Measurements from ENCODE around the gene BOK. TPM values are rescaled to one million over a fixed set of nuclear protein-coding genes. Genes with fewer than 3 reads are reported as not detected.
A peak's percentile ranks its signal among the peaks of the same experiment; 100 is the strongest.

The BOK gene
- total RNA-seq, 1 experiment from 2014 or later, result not detected

- H3K9me3 ChIP-seq (ENCODE audit: low read length), result peaks cover 8% of the 10 kb centered on the region; the same call in 1 of the 2 replicates
- no peak overlapping the region for H3K4me2 ChIP-seq (ENCODE audit: low read depth, low read length, poor library complexity, severe bottlenecking)
- H3K9ac ChIP-seq (ENCODE audit: low read length), result no peak overlapping the region
- H4K20me1 ChIP-seq (ENCODE audit: insufficient read depth, low read depth, low read length), result no peaks in the 10 kb centered on the region
- no peaks in the 10 kb centered on the region for H3K79me2 ChIP-seq (ENCODE audit: low read length)
- no peaks in the 10 kb centered on the region for H3K9me2 ChIP-seq (replicated peaks; ENCODE audit: insufficient read depth, low read length)
- H3K27ac ChIP-seq (ENCODE audit: low read length), result no peak overlapping the region
- no peak overlapping the region for H2AFZ ChIP-seq (ENCODE audit: low read length)
- H3K36me3 ChIP-seq (ENCODE audit: insufficient read depth, low read length), result peaks cover 32% of the 10 kb centered on the region
- no peak for DNase-seq
- no peaks in the 10 kb centered on the region for H3K4me1 ChIP-seq (ENCODE audit: low read length)
- H3K4me3 ChIP-seq (ENCODE audit: low read length), result no peak overlapping the region
- no peaks in the 10 kb centered on the region for H3K27me3 ChIP-seq (ENCODE audit: low read length)
These were observed 33.7 kb downstream of the BOK start for GRCh38 chr2:241592126-241592845.

GRCh38 chr2:241593271-241593670 is 34.7 kb downstream of the BOK start:
- Histone ChIP-seq H3K9ac (ENCODE audit: low read length) (no peak overlapping the region), H3K36me3 (ENCODE audit: insufficient read depth, low read length) (peaks cover 29% of the 10 kb centered on the region), H3K4me1 (ENCODE audit: low read length) (no peaks in the 10 kb centered on the region), H2AFZ (ENCODE audit: low read length) (no peak overlapping the region), H4K20me1 (ENCODE audit: insufficient read depth, low read depth, low read length) (no peaks in the 10 kb centered on the region), H3K9me3 (ENCODE audit: low read length) (peaks cover 6% of the 10 kb centered on the region; the same call in 1 of the 2 replicates), H3K9me2 (replicated peaks; ENCODE audit: insufficient read depth, low read length) (no peaks in the 10 kb centered on the region), H3K27ac (ENCODE audit: low read length) (no peak overlapping the region), H3K4me3 (ENCODE audit: low read length) (no peak overlapping the region), H3K79me2 (ENCODE audit: low read length) (no peaks in the 10 kb centered on the region), H3K4me2 (ENCODE audit: low read depth, low read length, poor library complexity, severe bottlenecking) (no peak overlapping the region), H3K27me3 (ENCODE audit: low read length) (no peaks in the 10 kb centered on the region)
- DNase-seq, result no peak

GRCh38 chr2:241595600-241596140 is 37.1 kb downstream of the BOK start:
- Histone ChIP-seq H3K9ac (ENCODE audit: low read length) (no peak overlapping the region), H3K27ac (ENCODE audit: low read length) (no peak overlapping the region), H3K4me2 (ENCODE audit: low read depth, low read length, poor library complexity, severe bottlenecking) (no peak overlapping the region), H3K4me1 (ENCODE audit: low read length) (no peaks in the 10 kb centered on the region), H3K27me3 (ENCODE audit: low read length) (no peaks in the 10 kb centered on the region), H3K4me3 (ENCODE audit: low read length) (no peak overlapping the region), H3K79me2 (ENCODE audit: low read length) (no peaks in the 10 kb centered on the region), H3K9me3 (ENCODE audit: low read length) (peaks cover 3% of the 10 kb centered on the region; the same call in 1 of the 2 replicates), H4K20me1 (ENCODE audit: insufficient read depth, low read depth, low read length) (no peaks in the 10 kb centered on the region), H2AFZ (ENCODE audit: low read length) (no peak overlapping the region), H3K9me2 (replicated peaks; ENCODE audit: insufficient read depth, low read length) (no peaks in the 10 kb centered on the region), H3K36me3 (ENCODE audit: insufficient read depth, low read length) (peaks cover 27% of the 10 kb centered on the region)
- DNase-seq, result no peak

- Histone ChIP-seq H3K79me2 (ENCODE audit: low read length) (no peaks in the 10 kb centered on the region), H3K36me3 (ENCODE audit: insufficient read depth, low read length) (peaks cover 12% of the 10 kb centered on the region; the same call in 1 of the 2 replicates), H3K27ac (ENCODE audit: low read length) (no peak overlapping the region), H3K27me3 (ENCODE audit: low read length) (no peaks in the 10 kb centered on the region), H3K9me3 (ENCODE audit: low read length) (no peaks in the 10 kb centered on the region), H3K4me1 (ENCODE audit: low read length) (no peaks in the 10 kb centered on the region), H4K20me1 (ENCODE audit: insufficient read depth, low read depth, low read length) (no peaks in the 10 kb centered on the region), H3K9me2 (replicated peaks; ENCODE audit: insufficient read depth, low read length) (no peaks in the 10 kb centered on the region), H3K4me3 (ENCODE audit: low read length) (no peak overlapping the region), H3K4me2 (ENCODE audit: low read depth, low read length, poor library complexity, severe bottlenecking) (no peak overlapping the region), H2AFZ (ENCODE audit: low read length) (no peak overlapping the region), H3K9ac (ENCODE audit: low read length) (no peak overlapping the region)
- no peak for DNase-seq
These were observed 39.0 kb downstream of the BOK start for GRCh38 chr2:241597561-241597960.

- Histone ChIP-seq H3K79me2 (ENCODE audit: low read length) (no peaks in the 10 kb centered on the region), H2AFZ (ENCODE audit: low read length) (no peak overlapping the region), H3K4me2 (ENCODE audit: low read depth, low read length, poor library complexity, severe bottlenecking) (no peak overlapping the region), H3K27me3 (ENCODE audit: low read length) (no peaks in the 10 kb centered on the region), H3K27ac (ENCODE audit: low read length) (no peak overlapping the region), H3K9me3 (ENCODE audit: low read length) (no peaks in the 10 kb centered on the region), H3K36me3 (ENCODE audit: insufficient read depth, low read length) (peaks cover 10% of the 10 kb centered on the region; the same call in 1 of the 2 replicates), H3K4me3 (ENCODE audit: low read length) (no peak overlapping the region), H4K20me1 (ENCODE audit: insufficient read depth, low read depth, low read length) (no peaks in the 10 kb centered on the region), H3K4me1 (ENCODE audit: low read length) (no peaks in the 10 kb centered on the region), H3K9me2 (replicated peaks; ENCODE audit: insufficient read depth, low read length) (no peaks in the 10 kb centered on the region), H3K9ac (ENCODE audit: low read length) (no peak overlapping the region)
- DNase-seq, result no peak
These were observed 39.5 kb downstream of the BOK start for GRCh38 chr2:241598061-241598460.

- Histone ChIP-seq H3K4me2 (ENCODE audit: low read depth, low read length, poor library complexity, severe bottlenecking) (no peak overlapping the region), H4K20me1 (ENCODE audit: insufficient read depth, low read depth, low read length) (no peaks in the 10 kb centered on the region), H3K27me3 (ENCODE audit: low read length) (no peaks in the 10 kb centered on the region), H3K79me2 (ENCODE audit: low read length) (no peaks in the 10 kb centered on the region), H3K4me1 (ENCODE audit: low read length) (no peaks in the 10 kb centered on the region), H3K4me3 (ENCODE audit: low read length) (no peak overlapping the region), H3K36me3 (ENCODE audit: insufficient read depth, low read length) (peaks cover 10% of the 10 kb centered on the region; the same call in 1 of the 2 replicates), H2AFZ (ENCODE audit: low read length) (no peak overlapping the region), H3K9ac (ENCODE audit: low read length) (no peak overlapping the region), H3K9me3 (ENCODE audit: low read length) (no peaks in the 10 kb centered on the region), H3K27ac (ENCODE audit: low read length) (no peak overlapping the region), H3K9me2 (replicated peaks; ENCODE audit: insufficient read depth, low read length) (no peaks in the 10 kb centered on the region)
- DNase-seq, result peak; percentile 48
These were observed 39.9 kb downstream of the BOK start for GRCh38 chr2:241598487-241598886.

- H3K9ac ChIP-seq (ENCODE audit: low read length), result no peak overlapping the region
These were observed 41.1 kb downstream of the BOK start for GRCh38 chr2:241599615-241600014.

GRCh38 chr2:241601841-241602240 is 43.3 kb downstream of the BOK start:
- Histone ChIP-seq H3K36me3 (ENCODE audit: insufficient read depth, low read length) (peaks cover 9% of the 10 kb centered on the region), H4K20me1 (ENCODE audit: insufficient read depth, low read depth, low read length) (no peaks in the 10 kb centered on the region), H3K9me2 (replicated peaks; ENCODE audit: insufficient read depth, low read length) (no peaks in the 10 kb centered on the region), H3K27ac (ENCODE audit: low read length) (no peak overlapping the region), H3K9me3 (ENCODE audit: low read length) (no peaks in the 10 kb centered on the region), H3K4me1 (ENCODE audit: low read length) (no peaks in the 10 kb centered on the region), H2AFZ (ENCODE audit: low read length) (no peak overlapping the region), H3K9ac (ENCODE audit: low read length) (no peak overlapping the region), H3K27me3 (ENCODE audit: low read length) (no peaks in the 10 kb centered on the region), H3K4me2 (ENCODE audit: low read depth, low read length, poor library complexity, severe bottlenecking) (no peak overlapping the region), H3K4me3 (ENCODE audit: low read length) (no peak overlapping the region), H3K79me2 (ENCODE audit: low read length) (no peaks in the 10 kb centered on the region)
- no peak for DNase-seq

More at GRCh38 chr2:241599615-241600014, 41.1 kb downstream of the BOK start:
- Histone ChIP-seq H3K27me3 (ENCODE audit: low read length) (no peaks in the 10 kb centered on the region), H3K4me2 (ENCODE audit: low read depth, low read length, poor library complexity, severe bottlenecking) (no peak overlapping the region), H2AFZ (ENCODE audit: low read length) (no peak overlapping the region), H3K9me2 (replicated peaks; ENCODE audit: insufficient read depth, low read length) (no peaks in the 10 kb centered on the region), H3K79me2 (ENCODE audit: low read length) (no peaks in the 10 kb centered on the region), H3K9me3 (ENCODE audit: low read length) (no peaks in the 10 kb centered on the region), H4K20me1 (ENCODE audit: insufficient read depth, low read depth, low read length) (no peaks in the 10 kb centered on the region), H3K27ac (ENCODE audit: low read length) (no peak overlapping the region), H3K4me3 (ENCODE audit: low read length) (no peak overlapping the region), H3K36me3 (ENCODE audit: insufficient read depth, low read length) (peaks cover 4% of the 10 kb centered on the region), H3K4me1 (ENCODE audit: low read length) (no peaks in the 10 kb centered on the region)
- DNase-seq, result no peak

Data from Karpas-422 (cell line).